ENCODE data around the gene CAMK1.
A peak's percentile ranks its signal among the peaks of the same experiment; 100 is the strongest.

Gene CAMK1

DNA sequence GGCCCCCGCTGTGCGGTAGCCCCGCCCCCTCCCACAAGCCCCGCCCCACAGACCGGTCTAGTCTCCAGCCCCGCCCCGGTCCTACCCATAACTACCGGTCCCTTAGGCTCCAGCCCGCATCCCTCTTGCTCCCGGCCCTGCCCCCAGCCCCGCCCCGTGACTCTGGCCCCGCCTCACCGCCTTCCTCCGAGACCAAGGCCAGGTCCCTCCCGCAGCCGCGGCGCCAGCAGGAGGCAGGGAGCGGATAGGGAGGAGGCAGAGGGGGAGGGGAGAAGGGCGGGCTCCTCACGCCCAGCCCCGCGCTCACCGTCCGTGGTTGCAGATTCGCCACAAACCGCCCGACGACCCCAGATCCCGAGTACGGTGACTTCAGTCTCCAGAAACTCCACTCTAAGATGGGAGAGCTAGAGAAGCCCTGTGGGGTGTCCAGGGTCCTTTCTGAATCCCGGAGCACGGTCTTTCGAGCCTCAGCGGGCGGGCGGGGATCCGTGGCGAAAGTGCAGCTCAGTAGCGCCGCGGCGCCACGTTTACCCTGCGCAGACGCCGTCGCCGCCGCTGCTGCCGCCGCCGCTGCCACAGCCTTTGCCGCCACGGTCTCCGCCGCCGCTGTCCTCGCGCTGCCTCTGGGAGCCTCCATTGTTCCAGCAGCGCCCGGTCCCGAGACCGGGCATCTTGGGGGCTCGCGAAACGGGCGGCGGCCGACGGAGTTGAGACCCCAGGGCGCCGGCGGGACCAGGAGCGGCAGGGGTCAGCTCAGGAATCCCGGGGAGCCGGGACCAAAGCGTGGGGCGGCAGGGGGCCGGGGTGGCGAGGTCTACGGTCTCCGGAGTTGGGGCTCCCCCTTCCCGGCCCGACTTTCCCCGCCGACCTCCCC is 38.3 kb downstream of the CAMK1 start, which contains the start of gene BRPF1:
Gene BRPF1, plus strand, starts transcription at position 530 of the 874 bp plus-strand sequence. CDS start 2,406 bp downstream, outside the sequence.
- peak; percentile 100 for DNase-seq (ENCODE audit: low read depth)
- peak within 1 kb of the TSS; percentile 88 for H3K4me3 ChIP-seq (ENCODE audit: low read depth, low read length)
- TF ChIP-seq, protein P1, sequence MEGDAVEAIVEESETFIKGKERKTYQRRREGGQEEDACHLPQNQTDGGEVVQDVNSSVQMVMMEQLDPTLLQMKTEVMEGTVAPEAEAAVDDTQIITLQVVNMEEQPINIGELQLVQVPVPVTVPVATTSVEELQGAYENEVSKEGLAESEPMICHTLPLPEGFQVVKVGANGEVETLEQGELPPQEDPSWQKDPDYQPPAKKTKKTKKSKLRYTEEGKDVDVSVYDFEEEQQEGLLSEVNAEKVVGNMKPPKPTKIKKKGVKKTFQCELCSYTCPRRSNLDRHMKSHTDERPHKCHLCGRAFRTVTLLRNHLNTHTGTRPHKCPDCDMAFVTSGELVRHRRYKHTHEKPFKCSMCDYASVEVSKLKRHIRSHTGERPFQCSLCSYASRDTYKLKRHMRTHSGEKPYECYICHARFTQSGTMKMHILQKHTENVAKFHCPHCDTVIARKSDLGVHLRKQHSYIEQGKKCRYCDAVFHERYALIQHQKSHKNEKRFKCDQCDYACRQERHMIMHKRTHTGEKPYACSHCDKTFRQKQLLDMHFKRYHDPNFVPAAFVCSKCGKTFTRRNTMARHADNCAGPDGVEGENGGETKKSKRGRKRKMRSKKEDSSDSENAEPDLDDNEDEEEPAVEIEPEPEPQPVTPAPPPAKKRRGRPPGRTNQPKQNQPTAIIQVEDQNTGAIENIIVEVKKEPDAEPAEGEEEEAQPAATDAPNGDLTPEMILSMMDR (conservative IDR thresholded peaks at IDR 0.05; ENCODE audit: low read depth, low read length) = peak; percentile 28

GRCh38 chr3:9730657-9731205 is 39.0 kb downstream of the CAMK1 start:
- H3K4me3 ChIP-seq (ENCODE audit: low read depth, low read length) = peak overlapping the region; percentile 62
- TF ChIP-seq, protein P1 (conservative IDR thresholded peaks at IDR 0.05; ENCODE audit: low read depth, low read length) = no peak
- DNase-seq (ENCODE audit: low read depth) = no peak

GRCh38 chr3:9729419-9729818 is 40.3 kb downstream of the CAMK1 start:
- no peak for DNase-seq (ENCODE audit: low read depth)
- H3K4me3 ChIP-seq (ENCODE audit: low read depth, low read length) = no peak overlapping the region
- TF ChIP-seq, protein P1 (conservative IDR thresholded peaks at IDR 0.05; ENCODE audit: low read depth, low read length) = no peak

- H3K4me3 ChIP-seq (ENCODE audit: low read depth, low read length) = no peak overlapping the region
- TF ChIP-seq, protein P1 (conservative IDR thresholded peaks at IDR 0.05; ENCODE audit: low read depth, low read length) = no peak
- DNase-seq (ENCODE audit: low read depth) = peak; percentile 72
Observed at GRCh38 chr3:9727743-9728142, 42.0 kb downstream of the CAMK1 start.

DNA sequence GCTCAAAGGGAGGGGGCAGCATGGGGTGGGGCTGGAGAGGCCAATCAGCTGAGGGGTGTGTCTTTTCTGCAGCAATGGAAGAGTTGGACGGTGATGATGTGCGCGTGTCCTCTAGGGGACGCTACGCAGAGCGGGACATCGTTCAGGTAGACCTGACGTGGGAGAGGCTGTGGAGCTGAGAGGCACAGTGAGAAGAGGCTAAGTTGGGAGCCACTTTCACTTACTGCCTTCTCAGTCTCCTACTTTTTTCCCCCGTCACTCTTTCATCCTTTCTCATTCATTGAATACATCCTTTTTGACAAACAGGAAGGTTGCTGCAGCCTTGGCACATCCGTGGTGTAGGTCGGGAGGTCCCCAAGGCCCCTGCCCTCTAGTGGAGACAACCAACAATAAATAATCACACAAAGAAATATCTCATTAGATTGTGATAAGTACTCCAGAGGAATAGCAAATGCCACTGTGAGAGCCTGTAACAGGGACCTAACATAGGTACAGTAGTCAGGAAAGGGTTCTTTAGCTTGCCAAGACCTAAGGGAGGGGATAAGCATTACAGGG is 42.6 kb downstream of the CAMK1 start:
- DNase-seq (ENCODE audit: low read depth) = no peak
- TF ChIP-seq, protein P1 (conservative IDR thresholded peaks at IDR 0.05; ENCODE audit: low read depth, low read length) = peak; percentile 40
- H3K4me3 ChIP-seq (ENCODE audit: low read depth, low read length) = no peak overlapping the region

DNA sequence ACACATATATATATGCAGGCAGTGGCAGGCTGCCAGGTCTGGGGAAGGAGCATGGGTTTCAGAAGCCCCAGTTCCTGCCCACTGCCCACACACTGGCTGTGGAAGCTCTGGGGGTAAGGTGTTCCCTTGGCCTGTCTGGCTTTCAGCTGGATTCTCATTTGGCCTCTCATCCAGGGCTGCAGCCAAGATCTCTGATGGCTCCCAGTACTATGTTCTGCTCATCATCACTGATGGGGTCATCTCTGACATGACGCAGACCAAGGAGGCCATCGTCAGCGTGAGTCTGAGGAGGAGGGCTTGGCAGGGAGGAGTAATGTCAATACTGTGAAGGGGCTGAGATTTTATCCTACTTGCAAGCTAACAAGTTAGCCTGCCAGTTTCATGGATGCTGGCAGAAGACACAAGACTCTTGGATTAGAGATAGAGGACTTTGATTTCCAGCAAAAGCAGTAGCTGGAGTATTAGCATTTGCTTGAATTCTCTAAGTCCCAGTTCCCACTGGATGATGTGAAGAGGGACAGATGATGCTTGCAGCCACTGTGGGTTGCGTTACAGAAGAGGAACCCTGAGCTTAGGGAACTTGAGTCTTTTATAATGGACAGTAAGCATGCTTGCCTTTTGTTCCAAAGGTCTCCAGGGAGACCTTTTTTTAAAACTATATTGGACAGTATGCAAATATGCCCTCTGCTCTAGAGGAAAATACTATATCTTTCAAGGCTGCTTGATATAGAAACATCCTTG is 43.8 kb downstream of the CAMK1 start:
- TF ChIP-seq, protein P1 (conservative IDR thresholded peaks at IDR 0.05; ENCODE audit: low read depth, low read length) = no peak
- no peak overlapping the region for H3K4me3 ChIP-seq (ENCODE audit: low read depth, low read length)
- no peak for DNase-seq (ENCODE audit: low read depth)

Measured in choroid plexus epithelial cell (primary cell).